Activated CD4-positive, CD25-positive, alpha-beta regulatory T cell treated with anti-CD3 and anti-CD28 coated beads, Interleukin-2, amount 50 U/mL, for 72 hours (primary cell): ENCODE data around the gene ATF6.
"Not testable (repeated sequence)": the region's sequence is repeated elsewhere in the genome, so short reads cannot be mapped to it uniquely, and the experiment has no call there.

Experiments used
- DNase-seq: peaks from one replicate; pipeline ENCODE4 v3.0.0; 2021

Gene ATF6

DNA sequence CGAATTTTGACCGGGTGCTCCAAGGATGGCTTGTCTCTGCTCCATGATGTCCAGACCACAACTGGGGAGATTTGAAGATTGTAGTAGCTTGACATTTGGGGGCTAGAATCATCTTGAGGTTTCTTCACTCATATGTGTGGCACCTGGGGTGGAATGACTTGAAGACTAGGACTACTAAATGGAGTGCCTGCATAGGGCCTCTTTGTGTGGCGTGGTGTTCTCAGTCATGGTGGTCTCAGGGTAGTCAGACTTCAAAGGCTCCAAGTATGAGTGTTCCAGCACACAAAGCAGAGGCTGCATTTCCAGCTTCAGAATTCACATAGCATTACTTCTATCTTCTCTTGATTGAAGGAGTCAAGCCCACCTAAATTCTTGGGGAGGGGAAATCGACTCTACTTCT, 16.8 kb downstream of the ATF6 start:
- no peak for DNase-seq

DNA sequence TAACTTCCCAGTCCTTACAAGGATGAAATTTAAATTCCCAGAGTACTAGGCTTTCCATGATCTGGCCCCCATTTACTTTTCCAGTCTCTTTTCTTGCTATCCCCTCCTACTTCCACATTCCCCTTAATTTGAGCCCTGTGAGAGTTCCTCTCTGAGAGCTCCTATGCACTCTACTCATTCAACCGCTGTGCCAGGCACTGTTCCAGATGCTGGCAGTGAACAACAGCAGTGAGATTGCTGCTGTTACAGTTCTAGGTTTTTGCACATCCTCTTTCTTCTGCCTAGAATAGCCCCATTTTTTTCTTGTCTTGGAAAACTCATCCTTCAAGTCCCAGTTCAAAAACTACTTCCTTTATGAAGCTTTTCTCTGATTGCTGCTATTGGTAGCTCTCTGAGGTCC, 18.8 kb downstream of the ATF6 start:
- DNase-seq, result no peak

DNA sequence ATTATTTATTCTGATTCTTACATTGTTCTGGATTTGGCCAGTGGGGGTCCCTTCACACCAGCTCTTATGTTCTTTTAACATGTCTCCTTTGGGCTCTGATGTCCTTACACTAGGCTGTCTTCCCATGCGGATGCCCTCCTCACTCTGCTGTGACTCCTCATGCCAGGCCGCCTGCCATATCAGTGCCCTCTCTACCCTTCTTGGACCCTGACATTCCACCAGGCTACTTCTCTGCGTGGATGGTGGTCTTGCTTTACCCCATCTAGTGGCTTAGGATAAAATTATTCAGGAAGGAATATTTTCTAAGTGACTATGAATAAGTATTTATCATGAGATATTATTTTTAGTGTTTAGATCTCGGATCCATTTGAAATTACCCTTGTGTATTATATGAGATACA, 21.2 kb downstream of the ATF6 start:
- no peak for DNase-seq

GRCh38 chr1:161790587-161791317, 24.6 kb downstream of the ATF6 start:
- no peak for DNase-seq

- DNase-seq, result no peak
Observed at GRCh38 chr1:161791904-161792655, 26.0 kb downstream of the ATF6 start.

DNA sequence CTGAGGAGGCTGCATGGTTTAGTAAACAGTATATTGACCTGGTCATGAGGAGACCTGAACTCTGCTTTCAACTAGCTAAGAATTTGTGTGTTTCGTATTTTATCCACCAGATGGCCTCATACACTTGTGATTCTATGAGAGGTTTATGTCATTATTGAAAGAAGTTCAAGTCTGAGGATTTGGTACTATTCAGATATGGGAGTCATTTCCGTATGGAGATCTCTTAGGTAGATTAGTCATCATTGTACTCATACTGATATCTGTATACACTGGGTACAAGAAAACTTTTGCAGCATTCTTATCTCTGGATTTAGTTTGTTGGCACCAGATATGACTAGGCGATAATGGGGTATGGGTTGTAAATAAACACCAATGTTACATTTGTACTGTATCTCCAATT, 26.6 kb downstream of the ATF6 start:
- DNase-seq, result no peak

GRCh38 chr1:161799792-161800191, 33.7 kb downstream of the ATF6 start:
- DNase-seq, result no peak

DNA sequence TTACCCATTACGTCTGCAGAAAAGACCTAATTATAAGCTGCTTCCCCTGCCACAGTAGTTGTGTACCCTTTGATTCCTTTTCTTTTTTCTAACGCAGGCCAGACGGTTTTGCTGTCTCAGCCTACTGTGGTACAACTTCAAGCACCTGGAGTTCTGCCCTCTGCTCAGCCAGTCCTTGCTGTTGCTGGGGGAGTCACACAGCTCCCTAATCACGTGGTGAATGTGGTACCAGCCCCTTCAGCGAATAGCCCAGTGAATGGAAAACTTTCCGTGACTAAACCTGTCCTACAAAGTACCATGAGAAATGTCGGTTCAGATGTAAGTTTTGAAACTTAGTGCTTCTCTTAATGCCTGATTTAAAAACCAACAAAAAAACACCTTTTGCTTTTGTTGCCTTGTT, 35.8 kb downstream of the ATF6 start:
- DNase-seq, result no peak

GRCh38 chr1:161803181-161803580, 37.1 kb downstream of the ATF6 start:
- DNase-seq, result no peak

DNA sequence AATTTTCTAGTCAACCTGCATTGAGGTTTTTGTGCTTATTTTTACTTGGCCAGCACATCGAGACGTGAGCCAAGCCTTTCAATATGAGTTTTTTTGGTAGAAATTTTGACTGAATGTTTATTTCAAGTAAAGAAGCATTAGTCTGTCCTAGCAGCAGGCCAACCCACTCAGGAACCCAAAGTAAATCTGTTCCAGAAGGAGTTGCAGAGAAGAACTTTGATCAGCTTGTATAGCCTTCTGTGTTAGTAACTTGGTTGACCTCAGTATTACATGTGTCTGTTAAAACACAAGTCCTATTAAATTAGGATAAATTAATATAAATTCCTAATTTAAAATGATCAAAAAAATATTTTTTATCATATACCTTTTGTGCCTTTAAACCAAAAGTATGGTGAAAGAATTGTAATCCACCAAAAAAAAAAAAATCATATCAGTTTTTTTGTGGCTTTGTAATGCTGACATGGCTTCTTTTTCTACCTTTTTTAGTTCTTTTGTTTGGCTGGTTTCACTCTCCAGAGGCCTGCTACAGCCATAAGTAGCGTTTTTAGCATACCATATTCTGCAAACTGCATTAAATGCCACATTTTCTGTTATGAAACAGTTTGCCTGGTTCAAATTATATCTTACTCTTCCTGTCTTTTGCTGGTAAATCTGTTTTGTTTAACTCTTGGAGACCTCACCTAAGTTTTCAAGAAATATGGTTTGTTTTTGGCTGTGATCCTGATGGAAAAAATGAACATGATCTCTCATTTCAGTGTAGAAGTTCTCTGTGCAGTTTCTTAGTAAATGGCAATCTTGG, 39.5 kb downstream of the ATF6 start:
- DNase-seq, result no peak

- not testable (repeated sequence) for DNase-seq
Observed at GRCh38 chr1:161809202-161809601, 43.1 kb downstream of the ATF6 start.

DNA sequence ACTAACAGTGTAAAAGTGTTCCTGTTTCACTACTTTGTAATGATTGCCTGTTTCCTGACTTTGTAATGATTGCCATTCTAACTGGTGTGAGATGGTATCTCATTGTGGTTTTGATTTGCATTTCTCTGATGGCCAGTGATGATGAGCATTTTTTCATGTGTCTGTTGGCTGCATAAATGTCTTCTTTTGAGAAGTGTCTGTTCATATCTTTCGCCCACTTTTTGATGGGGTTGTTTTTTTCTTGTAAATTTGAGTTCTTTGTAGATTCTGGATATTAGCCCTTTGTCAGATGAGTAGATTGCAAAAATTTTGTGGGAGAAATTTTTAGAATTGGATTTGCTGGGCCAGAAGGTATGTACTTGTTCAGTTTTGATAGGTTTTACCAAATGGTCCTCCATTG, 43.5 kb downstream of the ATF6 start:
- DNase-seq, result not testable (repeated sequence)

DNA sequence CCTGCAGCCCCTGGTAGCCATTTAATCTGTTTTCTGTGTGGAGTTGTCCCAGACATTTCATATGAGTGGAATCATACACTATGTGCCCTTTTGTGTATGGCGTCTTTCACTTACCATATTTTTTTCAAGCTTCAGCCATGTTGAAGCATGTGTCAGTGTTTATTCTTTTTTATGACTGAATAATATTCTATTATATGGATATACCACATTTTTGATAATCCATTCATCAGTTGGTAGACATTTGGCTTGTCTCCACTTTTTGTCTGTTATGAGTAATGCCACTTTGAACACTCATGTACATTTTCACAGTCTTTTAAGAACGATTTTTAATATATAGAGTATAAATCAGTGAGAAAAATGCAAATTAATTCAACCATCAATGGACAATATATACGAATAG, 44.7 kb downstream of the ATF6 start:
- no peak for DNase-seq

DNA sequence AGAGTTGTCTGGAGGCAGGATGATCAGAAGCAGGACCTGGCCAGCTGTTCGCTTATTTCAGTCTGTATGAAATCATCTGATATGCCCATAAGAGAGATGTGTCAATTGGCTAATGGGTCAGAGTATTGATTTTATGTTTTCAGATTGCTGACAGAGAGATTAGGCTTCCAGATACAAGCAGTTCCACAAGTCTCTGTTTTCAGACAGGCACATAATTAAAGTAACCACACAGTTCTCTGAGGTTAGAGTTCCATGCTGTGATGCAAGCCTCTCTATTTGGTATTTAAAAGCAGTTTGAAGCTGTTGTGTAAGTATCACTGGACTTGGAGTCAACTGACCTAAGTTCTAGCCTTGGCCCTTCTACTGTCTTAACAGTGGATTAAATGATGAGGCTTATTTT, 50.1 kb downstream of the ATF6 start:
- no peak for DNase-seq

GRCh38 chr1:161817176-161817730, 51.1 kb downstream of the ATF6 start:
- no peak for DNase-seq

- no peak for DNase-seq
Observed at GRCh38 chr1:161820914-161821313, 54.8 kb downstream of the ATF6 start.

GRCh38 chr1:161824618-161825017, 58.5 kb downstream of the ATF6 start:
- no peak for DNase-seq

GRCh38 chr1:161825831-161826230, 59.7 kb downstream of the ATF6 start:
- DNase-seq, result no peak

- DNase-seq, result no peak
Observed at GRCh38 chr1:161826478-161826877, 60.4 kb downstream of the ATF6 start.

DNA sequence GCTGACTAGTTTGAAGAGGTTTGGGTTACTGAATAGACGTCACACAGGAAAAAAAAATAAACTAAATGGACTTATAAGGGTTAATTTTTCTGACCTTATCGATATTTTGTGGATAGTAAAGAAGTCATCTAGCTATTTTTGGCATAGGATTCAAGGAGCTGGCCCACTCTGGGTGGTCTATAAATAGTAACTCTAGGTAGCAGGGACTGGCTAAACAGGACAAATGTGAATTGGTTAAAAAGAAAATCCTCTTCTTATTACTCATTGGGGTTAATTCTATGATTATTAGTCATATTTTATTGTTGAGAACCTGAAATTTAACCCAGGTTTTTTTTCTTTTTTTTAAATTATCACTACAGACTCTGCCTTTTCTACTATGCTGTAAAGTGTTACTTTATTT, 61.7 kb downstream of the ATF6 start:
- no peak for DNase-seq

DNA sequence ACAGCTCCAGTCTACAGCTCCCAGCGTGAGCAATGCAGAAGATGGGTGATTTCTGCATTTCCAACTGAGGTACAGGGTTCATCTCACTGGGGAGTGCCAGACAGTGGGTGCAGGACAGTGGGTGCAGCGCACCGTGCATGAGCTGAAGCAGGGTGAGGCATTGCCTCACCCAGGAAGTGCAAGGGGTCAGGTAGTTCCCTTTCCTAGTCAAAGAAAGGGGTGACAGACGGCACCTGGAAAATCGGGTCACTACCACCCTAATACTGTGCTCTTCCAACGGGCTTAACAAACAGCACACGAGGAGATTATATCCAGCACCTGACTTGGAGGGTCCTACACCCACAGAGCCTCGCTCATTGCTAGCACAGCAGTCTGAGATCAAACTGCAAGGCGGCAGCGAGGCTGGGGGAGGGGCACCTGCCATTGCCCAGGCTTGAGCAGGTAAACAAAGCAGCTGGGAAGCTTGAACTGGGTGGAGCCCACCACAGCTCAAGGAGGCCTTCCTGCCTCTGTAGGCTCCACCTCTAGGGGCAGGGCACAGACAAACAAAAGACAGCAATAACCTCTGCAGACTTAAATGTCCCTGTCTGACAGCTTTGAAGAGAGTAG, 66.3 kb downstream of the ATF6 start:
- not testable (repeated sequence) for DNase-seq

DNA sequence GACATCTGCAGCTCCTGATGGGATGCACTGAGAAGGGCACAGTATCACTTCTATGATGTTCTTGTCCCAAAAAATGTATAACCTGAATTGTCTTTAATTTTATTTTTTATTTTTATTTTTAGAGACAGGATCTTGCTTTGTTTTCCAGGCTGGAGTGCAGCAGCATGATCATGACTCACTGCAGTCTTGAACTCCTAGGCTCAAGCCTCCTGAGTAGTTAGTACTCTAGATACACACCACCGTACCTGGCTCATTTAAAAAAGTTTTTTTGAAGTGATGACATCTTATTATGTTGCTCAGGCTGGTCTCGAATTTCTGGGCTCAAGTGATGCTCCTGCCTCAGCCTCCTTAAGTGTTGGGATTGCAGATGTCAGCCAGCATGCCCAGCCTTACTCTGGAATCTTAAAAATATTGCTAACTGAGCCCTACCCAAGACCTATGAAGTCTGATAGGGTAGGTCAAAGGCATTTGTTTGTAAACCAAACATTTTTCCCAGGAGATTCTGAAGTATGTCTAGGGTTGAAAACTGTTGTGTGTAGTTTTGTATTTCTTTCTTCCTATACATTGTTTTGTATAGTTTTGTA, 68.9 kb downstream of the ATF6 start:
- DNase-seq, result no peak

GRCh38 chr1:161836018-161836417, 69.9 kb downstream of the ATF6 start:
- no peak for DNase-seq
